Gastroesophageal sphincter (tissue), 4 donors: ENCODE data around the gene SLC5A11. TPM values are rescaled to one million over a fixed set of nuclear protein-coding genes. Genes with fewer than 3 reads are reported as not detected.

ENCODE experiments used
- ATAC-seq: fragments of 150-250 bp; one replicate; pipeline ENCODE4 v1.9.1; 2016; ENCODE audit warnings: mild to moderate bottlenecking, moderate library complexity
- H3K27ac ChIP-seq, 4 donors: fragments of 200-600 bp; sonication (generic) in 3 of 4; 1 replicate in 3 of 4; 2 replicates in 1 of 4; pipeline ENCODE4 v1.5.1; 2016 to 2019
- H3K27me3 ChIP-seq: fragments of 200-600 bp; sonication (generic); one replicate; pipeline ENCODE4 v1.5.1; 2019
- H3K36me3 ChIP-seq, 2 donors: fragments of 200-600 bp; sonication (generic); one replicate each; pipeline ENCODE4 v1.5.1; 2019; ENCODE audit warnings: control low read depth in 1 of 2
- H3K4me1 ChIP-seq, 3 donors: fragments of 200-600 bp; sonication (generic); 1 replicate in 2 of 3; 2 replicates in 1 of 3; pipeline ENCODE4 v1.5.1; 2016 to 2019; ENCODE audit warnings: control low read depth in 2 of 3
- H3K4me3 ChIP-seq, 2 donors: fragments of 200-600 bp; sonication (generic); one replicate each; pipeline ENCODE4 v1.5.1; 2019; ENCODE audit warnings: mild to moderate bottlenecking in 1 of 2, moderate library complexity in 1 of 2
- H3K9me3 ChIP-seq, 3 donors: fragments of 200-600 bp; sonication (generic); one replicate each; pipeline ENCODE4 v1.5.1; 2017 to 2019; ENCODE audit warnings: control low read depth in 2 of 3
- EP300 ChIP-seq: sonication (generic); formaldehyde crosslinking; IDR thresholded peaks from one replicate; pipeline ENCODE4 v1.6.1; 2017; ENCODE audit warnings: antibody characterized with exemption, mild to moderate bottlenecking
- POLR2A ChIP-seq, 2 donors: fragments of 450-650 bp; IDR thresholded peaks; one replicate each; pipeline ENCODE4 v1.6.1; 2017; ENCODE audit warnings: antibody characterized with exemption in 2 of 2, mild to moderate bottlenecking in 2 of 2, moderate library complexity in 1 of 2
- POLR2AphosphoS5 ChIP-seq: sonication (generic); formaldehyde crosslinking; IDR thresholded peaks from one replicate; pipeline ENCODE4 v1.6.1; 2017; ENCODE audit warnings: antibody characterized with exemption
- WGBS, 2 donors: methylation state at CpG; one replicate each; pipeline ENCODE4 v1.1.5; 2018; ENCODE audit warnings: low coverage in 1 of 2; 5-methylcytosine and 5-hydroxymethylcytosine counted together
- total RNA-seq, 4 donors: library from RNA; depleted of rRNA; stranded (reverse); fragments of >200 nt; gene quantifications; one replicate each; pipeline ENCODE4 v1.1.0, GENCODE V29; 2016
- TF ChIP-seq, protein P1 (sequence below), 4 experiments: fragments of 200-600 bp in 2 of 4; fragments of 450-650 bp in 2 of 4; sonication (generic) in 1 of 4; IDR thresholded peaks; one replicate each; pipeline ENCODE4 v1.5.1; 2017 to 2019; ENCODE audit warnings: antibody characterized with exemption in 4 of 4, mild to moderate bottlenecking in 2 of 4, moderate library complexity in 2 of 4

The SLC5A11 gene
- total RNA-seq, 4 donors from 2014 or later = 0.12 to 2.8 (median 0.27) TPM; not detected in 1

DNA sequence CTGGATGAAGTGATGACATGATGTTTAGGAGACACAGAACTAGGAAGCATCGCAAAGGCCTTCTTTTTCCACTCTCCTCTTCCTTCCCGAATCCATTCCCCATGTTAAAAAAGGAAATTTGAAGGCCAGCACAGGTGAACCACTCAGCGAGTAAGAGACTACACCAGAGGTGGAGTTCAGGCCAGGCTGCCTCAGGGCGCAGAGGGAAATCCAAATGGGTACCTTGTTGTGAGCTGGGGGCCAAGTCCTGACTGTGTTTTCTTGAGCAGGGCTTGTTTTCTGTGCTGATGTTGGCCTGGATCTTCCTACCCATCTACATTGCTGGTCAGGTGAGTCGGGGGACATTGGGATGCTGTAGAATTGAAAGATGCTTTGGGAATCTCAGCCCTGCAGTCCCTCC, 26.1 kb downstream of the SLC5A11 start:
- H3K27me3 ChIP-seq = no peaks in the 10 kb centered on the region
- TF ChIP-seq, protein P1, sequence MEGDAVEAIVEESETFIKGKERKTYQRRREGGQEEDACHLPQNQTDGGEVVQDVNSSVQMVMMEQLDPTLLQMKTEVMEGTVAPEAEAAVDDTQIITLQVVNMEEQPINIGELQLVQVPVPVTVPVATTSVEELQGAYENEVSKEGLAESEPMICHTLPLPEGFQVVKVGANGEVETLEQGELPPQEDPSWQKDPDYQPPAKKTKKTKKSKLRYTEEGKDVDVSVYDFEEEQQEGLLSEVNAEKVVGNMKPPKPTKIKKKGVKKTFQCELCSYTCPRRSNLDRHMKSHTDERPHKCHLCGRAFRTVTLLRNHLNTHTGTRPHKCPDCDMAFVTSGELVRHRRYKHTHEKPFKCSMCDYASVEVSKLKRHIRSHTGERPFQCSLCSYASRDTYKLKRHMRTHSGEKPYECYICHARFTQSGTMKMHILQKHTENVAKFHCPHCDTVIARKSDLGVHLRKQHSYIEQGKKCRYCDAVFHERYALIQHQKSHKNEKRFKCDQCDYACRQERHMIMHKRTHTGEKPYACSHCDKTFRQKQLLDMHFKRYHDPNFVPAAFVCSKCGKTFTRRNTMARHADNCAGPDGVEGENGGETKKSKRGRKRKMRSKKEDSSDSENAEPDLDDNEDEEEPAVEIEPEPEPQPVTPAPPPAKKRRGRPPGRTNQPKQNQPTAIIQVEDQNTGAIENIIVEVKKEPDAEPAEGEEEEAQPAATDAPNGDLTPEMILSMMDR (IDR thresholded peaks at IDR 0.05) = no peak
- TF ChIP-seq EP300 (no peak), POLR2AphosphoS5 (no peak), POLR2A (IDR thresholded peaks at IDR 0.05) (no peak)
- ATAC-seq = no peak
- no peak overlapping the region for H3K27ac ChIP-seq
- no peaks in the 10 kb centered on the region for H3K4me1 ChIP-seq
- H3K9me3 ChIP-seq = no peaks in the 10 kb centered on the region
- H3K36me3 ChIP-seq = no peaks in the 10 kb centered on the region
- WGBS, 2 donors = 90 to 100% methylated on average over 1 to 5 of the region's 5 CpGs
- H3K4me3 ChIP-seq = no peak overlapping the region

DNA sequence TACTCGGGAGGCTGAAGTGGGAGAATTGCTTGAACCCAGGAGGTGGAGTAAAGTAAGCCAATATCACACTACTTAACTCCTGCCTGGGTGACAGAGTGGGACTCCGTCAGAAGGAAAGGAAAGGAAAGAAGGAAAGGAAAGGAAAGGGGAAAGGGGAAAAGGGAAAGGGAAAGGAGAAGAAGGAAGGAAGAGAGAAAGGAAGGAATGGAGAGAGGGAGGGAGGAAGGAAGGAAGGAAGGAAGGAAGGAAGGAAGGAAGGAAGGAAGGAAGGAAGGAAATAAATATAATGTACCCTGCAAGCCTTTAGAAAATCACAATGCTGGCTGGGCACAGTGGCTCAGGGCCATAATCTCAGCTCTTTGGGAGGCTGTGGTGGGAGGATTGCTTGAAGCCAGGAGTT, 27.3 kb downstream of the SLC5A11 start:
- H3K27ac ChIP-seq = no peak overlapping the region
- no peak for ATAC-seq
- H3K4me3 ChIP-seq = no peak overlapping the region
- no peaks in the 10 kb centered on the region for H3K4me1 ChIP-seq
- H3K36me3 ChIP-seq = no peaks in the 10 kb centered on the region
- TF ChIP-seq, protein P1 (IDR thresholded peaks at IDR 0.05) = no peak
- TF ChIP-seq EP300 (no peak), POLR2AphosphoS5 (no peak), POLR2A (IDR thresholded peaks at IDR 0.05) (no peak)
- H3K27me3 ChIP-seq = no peaks in the 10 kb centered on the region
- 50% methylated on average over 1 of the region's 2 CpGs; no CpG with 5 or more reads in 1 of the 2 donors for WGBS, 2 donors
- H3K9me3 ChIP-seq = no peaks in the 10 kb centered on the region

DNA sequence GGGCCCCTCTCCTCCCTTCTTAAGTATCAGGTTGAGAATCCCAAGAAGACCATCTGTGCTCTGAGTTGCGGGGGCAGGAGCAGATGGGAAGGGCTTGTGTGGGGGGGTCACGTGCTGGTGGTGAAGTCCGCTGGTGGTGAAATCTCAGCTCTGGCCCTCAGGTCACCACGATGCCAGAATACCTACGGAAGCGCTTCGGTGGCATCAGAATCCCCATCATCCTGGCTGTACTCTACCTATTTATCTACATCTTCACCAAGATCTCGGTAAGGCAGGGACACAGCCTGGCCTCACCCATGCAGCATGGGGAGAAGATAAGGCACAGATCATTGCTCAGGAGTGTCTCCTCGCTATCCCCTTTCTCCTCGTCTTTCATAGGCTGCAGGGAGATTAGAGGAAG, 29.7 kb downstream of the SLC5A11 start:
- Histone ChIP-seq H3K27me3 (peaks cover 4% of the 10 kb centered on the region), H3K9me3 (no peaks in the 10 kb centered on the region), H3K36me3 (no peaks in the 10 kb centered on the region), H3K27ac (no peak overlapping the region), H3K4me1 (no peaks in the 10 kb centered on the region), H3K4me3 (no peak overlapping the region)
- no peak for ATAC-seq
- WGBS, 2 donors = 40% methylated on average over 1 of the region's 10 CpGs; no CpG with 5 or more reads in 1 of the 2 donors
- no peak for TF ChIP-seq POLR2AphosphoS5
- TF ChIP-seq, protein P1 (IDR thresholded peaks at IDR 0.05) = no peak
- no peak for TF ChIP-seq EP300
- TF ChIP-seq POLR2A (IDR thresholded peaks at IDR 0.05) = no peak

DNA sequence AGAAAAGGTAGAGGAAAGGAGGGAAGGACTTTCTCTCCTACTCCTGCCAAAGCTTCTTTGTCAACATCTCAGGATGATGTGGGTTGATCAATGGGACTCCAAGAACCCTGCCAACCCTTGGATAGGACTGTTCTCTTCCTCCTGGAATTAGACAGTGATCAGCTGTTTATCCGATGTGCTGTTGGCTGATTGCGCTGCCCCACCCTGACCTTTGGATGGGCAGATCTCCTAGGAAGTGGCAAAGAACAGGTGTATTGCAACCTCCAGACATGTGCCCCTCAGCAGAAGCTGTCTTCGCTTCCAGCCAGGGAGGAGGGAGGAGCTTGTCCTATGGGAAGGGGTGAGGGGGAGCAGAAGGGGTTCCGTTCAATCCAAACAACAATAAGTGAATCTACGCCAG, 30.5 kb downstream of the SLC5A11 start:
- Histone ChIP-seq H3K9me3 (no peaks in the 10 kb centered on the region), H3K4me1 (no peaks in the 10 kb centered on the region), H3K27me3 (peaks cover 4% of the 10 kb centered on the region), H3K27ac (no peak overlapping the region), H3K4me3 (no peak overlapping the region), H3K36me3 (no peaks in the 10 kb centered on the region)
- 58 to 95% methylated on average over 3 to 4 of the region's 5 CpGs for WGBS, 2 donors
- no peak for ATAC-seq
- TF ChIP-seq, protein P1 (IDR thresholded peaks at IDR 0.05) = no peak
- TF ChIP-seq POLR2A (IDR thresholded peaks at IDR 0.05) (no peak), POLR2AphosphoS5 (no peak), EP300 (no peak)

DNA sequence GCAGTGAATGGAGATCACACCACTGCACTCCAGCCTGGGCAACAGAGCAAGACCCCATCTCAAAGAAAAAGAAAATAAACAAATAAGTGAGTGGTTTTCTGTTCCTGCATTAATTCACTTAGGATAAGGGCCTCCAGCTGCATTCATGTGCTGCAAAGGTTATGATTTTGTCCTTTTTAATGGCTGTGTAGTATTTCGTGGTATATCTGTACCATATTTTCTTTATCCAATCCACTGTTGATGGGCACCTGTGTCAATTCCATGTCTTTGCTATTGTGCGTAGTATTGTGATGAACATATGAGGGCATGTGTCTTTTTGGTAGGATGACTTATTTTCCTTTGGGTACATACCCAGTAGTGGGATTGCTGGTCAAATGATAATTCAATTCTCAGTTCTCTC, 33.9 kb downstream of the SLC5A11 start:
- WGBS, 2 donors = 94 to 100% methylated on average over 2 of the region's 2 CpGs
- Histone ChIP-seq H3K27ac (no peak overlapping the region), H3K9me3 (no peaks in the 10 kb centered on the region), H3K36me3 (no peaks in the 10 kb centered on the region), H3K4me1 (no peaks in the 10 kb centered on the region), H3K27me3 (peaks cover 4% of the 10 kb centered on the region), H3K4me3 (no peak overlapping the region)
- no peak for ATAC-seq
- no peak for TF ChIP-seq EP300
- TF ChIP-seq, protein P1 (IDR thresholded peaks at IDR 0.05) = no peak
- TF ChIP-seq POLR2A (IDR thresholded peaks at IDR 0.05) = no peak
- TF ChIP-seq POLR2AphosphoS5 = no peak
